GM19023 (cell line): ENCODE measurements around the gene GORAB.

ENCODE experiments used
- ATAC-seq: cut with Tn5 transposase; IDR thresholded peaks from one replicate; pipeline ENCODE4 v1.9.1; 2021; ENCODE audit warnings: mild to moderate bottlenecking, moderate library complexity; ENCODE audit not compliant: unreplicated experiment

GORAB gene

GRCh38 chr1:170587253-170587593 is 55.3 kb downstream of the GORAB start:
- no peak for ATAC-seq

DNA sequence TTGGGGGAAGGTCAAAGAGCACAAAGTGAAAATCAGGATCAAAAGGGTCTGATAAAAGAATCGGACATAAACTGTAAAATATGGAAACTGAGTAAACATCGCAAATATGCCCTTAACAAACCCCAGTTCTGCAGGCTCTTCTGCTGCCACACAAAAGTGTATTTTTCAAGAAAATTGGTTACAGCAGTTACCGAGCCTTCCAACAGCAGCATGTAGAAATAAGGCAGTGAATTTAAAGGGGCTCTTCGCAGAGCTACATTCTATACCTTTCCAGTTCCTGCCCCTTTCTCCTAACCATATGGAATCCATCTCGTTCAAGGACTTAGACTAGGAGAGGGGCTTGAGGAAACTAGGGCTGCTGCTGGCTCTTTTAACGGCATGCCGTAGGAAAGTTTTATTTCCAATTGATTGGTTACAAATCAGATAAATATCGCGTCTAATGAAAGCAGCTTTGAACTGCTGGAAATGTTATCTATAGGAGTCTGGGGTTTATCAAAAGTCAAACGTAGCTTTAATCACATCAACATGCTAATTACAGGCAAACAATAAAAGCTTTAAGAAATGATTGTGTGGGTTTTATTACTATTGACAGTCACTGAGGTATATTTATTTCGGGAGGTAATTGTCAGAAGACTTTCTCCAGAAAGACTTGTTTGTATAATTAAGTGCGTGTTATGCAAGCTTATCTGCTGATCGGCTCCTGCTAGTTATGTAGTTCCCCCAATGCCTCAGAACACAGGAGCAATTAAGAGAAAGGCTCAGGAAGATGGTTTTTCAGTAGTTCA is 59.1 kb downstream of the GORAB start:
- no peak for ATAC-seq

DNA sequence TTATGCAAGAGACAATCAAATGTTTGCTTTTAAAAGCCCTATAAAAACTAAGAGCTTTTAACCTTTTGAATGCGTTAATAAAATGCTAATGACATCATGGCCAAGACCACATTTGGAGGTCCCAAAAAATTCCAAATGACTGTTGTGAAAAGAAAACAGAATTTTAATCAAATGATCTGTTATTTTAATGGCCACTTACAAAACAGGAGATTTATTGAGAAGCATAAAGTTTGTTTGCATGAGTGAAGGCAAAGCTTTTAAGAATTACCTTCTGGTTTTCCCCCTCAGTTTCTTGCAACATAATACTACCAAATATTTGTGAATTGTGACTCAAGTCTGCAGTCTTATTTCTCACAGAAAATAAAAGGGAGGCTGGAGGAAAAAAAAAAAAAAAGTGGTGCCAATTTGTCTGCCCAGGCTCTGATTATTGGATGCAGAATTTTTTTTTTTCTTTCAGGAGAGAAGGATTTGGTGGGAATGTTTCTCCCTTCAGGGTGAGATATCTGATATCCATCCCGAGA is 60.7 kb downstream of the GORAB start:
- no peak for ATAC-seq

DNA sequence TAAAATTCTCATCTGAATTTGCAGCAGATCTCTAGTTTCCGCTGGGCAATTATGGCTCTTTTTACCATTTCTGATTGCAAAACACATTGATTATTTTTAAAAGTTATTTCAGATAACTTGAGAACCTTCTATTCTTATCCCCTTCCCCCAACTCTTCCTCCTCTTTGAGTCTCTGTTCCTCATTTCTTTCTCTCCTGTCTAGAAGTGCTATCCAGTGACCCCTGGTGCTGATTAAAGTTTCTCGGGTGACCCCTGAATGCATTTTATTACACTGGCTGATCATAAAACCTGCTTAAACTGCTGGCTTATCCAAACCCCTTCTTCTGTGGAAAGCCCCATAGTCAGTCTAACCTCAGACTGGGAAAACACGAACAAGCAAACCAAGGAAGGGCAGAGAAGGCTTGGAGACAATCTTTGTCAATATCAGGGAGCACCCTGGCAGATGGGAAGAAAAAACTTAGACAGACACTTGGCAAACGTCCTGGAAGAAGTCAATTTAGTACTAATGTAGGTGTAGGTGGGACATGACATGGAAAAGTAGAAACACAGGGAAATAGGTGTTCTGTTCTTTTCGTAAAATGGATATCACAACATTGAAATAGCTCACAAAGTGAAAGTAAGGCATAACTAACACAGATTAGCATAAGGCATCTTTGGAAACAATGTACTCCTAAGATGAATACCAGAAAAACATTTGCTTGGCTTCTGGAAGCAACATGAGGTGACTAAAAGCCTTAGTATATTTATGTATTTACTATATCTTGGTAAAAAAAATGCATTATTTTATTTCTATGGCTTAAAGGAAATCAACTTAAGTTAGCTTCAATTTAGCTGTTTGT is 61.4 kb downstream of the GORAB start:
- no peak for ATAC-seq

- ATAC-seq: no peak
These were observed 62.2 kb downstream of the GORAB start for GRCh38 chr1:170594066-170594626.

GRCh38 chr1:170596701-170597100 is 64.7 kb downstream of the GORAB start:
- ATAC-seq: no peak

DNA sequence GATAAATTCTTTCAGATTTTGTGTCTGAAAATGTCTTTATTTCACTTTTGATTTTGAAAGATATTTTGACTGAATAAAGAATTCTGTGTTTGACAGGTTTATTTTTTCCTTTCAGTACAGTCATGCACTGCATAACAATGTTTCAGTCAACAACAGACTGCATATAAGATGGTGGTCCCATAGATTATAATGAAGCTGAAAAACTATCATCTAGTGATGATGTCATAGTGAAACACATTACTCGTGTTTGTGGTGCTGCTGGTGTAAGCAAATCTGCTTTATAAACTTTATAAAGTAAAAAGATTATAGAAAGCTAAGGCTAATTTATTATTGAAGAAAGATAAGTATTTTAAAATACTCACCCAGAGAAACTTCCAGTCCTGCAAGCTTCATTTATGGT is 66.7 kb downstream of the GORAB start:
- ATAC-seq: no peak

DNA sequence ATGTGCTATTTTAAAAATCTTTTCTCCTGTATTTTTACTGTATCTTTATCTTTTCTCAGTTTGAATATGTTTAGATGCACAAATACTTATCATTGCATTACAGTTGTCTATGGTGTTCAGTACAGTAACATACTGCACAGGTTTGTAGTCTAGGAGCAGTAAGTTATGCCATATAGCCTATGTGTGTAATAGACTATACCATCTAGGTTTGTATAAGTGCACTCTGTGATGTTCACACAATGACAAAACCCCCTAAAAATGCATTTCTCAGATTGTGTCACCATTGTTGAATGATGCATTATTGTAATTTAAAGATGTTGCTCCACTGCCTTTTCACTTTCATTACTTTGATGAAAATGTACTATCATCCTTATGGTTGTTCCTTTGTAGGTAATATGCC is 67.1 kb downstream of the GORAB start:
- ATAC-seq: no peak

GRCh38 chr1:170601866-170602265 is 69.9 kb downstream of the GORAB start:
- no peak for ATAC-seq
